ENCODE measurements around the gene ROBO1. TPM values are rescaled to one million over a fixed set of nuclear protein-coding genes. Genes with fewer than 3 reads are reported as not detected.

The ROBO1 gene
- total and polyA plus RNA-seq, 2 of the 8 experiments (the other 6 are each of a cell fraction or from before 2014, with no cell fraction given): 51.4 to 91.0 TPM

DNA sequence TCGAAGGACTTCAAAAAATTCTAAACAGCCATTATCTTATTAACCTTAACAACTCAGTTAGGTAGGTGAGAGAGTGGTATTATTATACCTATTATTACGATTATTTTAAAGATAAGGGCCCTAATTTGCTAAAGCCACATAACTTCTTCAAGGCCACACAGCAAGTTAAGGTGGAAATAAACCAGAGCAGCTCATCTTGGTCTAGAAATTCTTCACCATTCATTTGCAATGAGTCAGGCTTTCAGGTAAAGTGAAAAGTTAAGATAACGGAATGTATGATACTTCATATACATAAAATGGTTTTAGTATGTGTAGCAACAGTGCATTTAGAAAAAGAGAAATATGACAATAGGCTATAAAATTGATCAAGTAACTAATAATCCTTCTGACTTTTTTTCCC is 920.2 kb downstream of the ROBO1 start (continued):
- TF ChIP-seq, protein P1, sequence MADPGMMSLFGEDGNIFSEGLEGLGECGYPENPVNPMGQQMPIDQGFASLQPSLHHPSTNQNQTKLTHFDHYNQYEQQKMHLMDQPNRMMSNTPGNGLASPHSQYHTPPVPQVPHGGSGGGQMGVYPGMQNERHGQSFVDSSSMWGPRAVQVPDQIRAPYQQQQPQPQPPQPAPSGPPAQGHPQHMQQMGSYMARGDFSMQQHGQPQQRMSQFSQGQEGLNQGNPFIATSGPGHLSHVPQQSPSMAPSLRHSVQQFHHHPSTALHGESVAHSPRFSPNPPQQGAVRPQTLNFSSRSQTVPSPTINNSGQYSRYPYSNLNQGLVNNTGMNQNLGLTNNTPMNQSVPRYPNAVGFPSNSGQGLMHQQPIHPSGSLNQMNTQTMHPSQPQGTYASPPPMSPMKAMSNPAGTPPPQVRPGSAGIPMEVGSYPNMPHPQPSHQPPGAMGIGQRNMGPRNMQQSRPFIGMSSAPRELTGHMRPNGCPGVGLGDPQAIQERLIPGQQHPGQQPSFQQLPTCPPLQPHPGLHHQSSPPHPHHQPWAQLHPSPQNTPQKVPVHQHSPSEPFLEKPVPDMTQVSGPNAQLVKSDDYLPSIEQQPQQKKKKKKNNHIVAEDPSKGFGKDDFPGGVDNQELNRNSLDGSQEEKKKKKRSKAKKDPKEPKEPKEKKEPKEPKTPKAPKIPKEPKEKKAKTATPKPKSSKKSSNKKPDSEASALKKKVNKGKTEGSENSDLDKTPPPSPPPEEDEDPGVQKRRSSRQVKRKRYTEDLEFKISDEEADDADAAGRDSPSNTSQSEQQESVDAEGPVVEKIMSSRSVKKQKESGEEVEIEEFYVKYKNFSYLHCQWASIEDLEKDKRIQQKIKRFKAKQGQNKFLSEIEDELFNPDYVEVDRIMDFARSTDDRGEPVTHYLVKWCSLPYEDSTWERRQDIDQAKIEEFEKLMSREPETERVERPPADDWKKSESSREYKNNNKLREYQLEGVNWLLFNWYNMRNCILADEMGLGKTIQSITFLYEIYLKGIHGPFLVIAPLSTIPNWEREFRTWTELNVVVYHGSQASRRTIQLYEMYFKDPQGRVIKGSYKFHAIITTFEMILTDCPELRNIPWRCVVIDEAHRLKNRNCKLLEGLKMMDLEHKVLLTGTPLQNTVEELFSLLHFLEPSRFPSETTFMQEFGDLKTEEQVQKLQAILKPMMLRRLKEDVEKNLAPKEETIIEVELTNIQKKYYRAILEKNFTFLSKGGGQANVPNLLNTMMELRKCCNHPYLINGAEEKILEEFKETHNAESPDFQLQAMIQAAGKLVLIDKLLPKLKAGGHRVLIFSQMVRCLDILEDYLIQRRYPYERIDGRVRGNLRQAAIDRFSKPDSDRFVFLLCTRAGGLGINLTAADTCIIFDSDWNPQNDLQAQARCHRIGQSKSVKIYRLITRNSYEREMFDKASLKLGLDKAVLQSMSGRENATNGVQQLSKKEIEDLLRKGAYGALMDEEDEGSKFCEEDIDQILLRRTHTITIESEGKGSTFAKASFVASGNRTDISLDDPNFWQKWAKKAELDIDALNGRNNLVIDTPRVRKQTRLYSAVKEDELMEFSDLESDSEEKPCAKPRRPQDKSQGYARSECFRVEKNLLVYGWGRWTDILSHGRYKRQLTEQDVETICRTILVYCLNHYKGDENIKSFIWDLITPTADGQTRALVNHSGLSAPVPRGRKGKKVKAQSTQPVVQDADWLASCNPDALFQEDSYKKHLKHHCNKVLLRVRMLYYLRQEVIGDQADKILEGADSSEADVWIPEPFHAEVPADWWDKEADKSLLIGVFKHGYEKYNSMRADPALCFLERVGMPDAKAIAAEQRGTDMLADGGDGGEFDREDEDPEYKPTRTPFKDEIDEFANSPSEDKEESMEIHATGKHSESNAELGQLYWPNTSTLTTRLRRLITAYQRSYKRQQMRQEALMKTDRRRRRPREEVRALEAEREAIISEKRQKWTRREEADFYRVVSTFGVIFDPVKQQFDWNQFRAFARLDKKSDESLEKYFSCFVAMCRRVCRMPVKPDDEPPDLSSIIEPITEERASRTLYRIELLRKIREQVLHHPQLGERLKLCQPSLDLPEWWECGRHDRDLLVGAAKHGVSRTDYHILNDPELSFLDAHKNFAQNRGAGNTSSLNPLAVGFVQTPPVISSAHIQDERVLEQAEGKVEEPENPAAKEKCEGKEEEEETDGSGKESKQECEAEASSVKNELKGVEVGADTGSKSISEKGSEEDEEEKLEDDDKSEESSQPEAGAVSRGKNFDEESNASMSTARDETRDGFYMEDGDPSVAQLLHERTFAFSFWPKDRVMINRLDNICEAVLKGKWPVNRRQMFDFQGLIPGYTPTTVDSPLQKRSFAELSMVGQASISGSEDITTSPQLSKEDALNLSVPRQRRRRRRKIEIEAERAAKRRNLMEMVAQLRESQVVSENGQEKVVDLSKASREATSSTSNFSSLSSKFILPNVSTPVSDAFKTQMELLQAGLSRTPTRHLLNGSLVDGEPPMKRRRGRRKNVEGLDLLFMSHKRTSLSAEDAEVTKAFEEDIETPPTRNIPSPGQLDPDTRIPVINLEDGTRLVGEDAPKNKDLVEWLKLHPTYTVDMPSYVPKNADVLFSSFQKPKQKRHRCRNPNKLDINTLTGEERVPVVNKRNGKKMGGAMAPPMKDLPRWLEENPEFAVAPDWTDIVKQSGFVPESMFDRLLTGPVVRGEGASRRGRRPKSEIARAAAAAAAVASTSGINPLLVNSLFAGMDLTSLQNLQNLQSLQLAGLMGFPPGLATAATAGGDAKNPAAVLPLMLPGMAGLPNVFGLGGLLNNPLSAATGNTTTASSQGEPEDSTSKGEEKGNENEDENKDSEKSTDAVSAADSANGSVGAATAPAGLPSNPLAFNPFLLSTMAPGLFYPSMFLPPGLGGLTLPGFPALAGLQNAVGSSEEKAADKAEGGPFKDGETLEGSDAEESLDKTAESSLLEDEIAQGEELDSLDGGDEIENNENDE (IDR thresholded peaks at IDR 0.05; ENCODE audit: insufficient replicate concordance, low read length): no peak
- TF ChIP-seq RNF2 (IDR thresholded peaks at IDR 0.05; ENCODE audit: borderline replicate concordance, low read depth, low read length, missing control alignments, poor library complexity, severe bottlenecking) (no peak), CBX8 (IDR thresholded peaks at IDR 0.05; ENCODE audit: borderline replicate concordance, low read depth, low read length) (no peak), GTF2F1 (IDR thresholded peaks at IDR 0.05; ENCODE audit: borderline replicate concordance, low read depth, low read length) (no peak), NRF1 (IDR thresholded peaks at IDR 0.05; ENCODE audit: low read depth, low read length) (no peak), SRF (IDR thresholded peaks at IDR 0.05; ENCODE audit: low read depth, low read length) (no peak)
